HG02852 (cell line): ENCODE data around the gene CDH26.

ENCODE experiments used
- ATAC-seq: cut with Tn5 transposase; IDR thresholded peaks from one replicate; pipeline ENCODE4 v1.9.1; 2021; ENCODE audit warnings: mild to moderate bottlenecking, moderate library complexity; ENCODE audit not compliant: unreplicated experiment

The CDH26 gene

DNA sequence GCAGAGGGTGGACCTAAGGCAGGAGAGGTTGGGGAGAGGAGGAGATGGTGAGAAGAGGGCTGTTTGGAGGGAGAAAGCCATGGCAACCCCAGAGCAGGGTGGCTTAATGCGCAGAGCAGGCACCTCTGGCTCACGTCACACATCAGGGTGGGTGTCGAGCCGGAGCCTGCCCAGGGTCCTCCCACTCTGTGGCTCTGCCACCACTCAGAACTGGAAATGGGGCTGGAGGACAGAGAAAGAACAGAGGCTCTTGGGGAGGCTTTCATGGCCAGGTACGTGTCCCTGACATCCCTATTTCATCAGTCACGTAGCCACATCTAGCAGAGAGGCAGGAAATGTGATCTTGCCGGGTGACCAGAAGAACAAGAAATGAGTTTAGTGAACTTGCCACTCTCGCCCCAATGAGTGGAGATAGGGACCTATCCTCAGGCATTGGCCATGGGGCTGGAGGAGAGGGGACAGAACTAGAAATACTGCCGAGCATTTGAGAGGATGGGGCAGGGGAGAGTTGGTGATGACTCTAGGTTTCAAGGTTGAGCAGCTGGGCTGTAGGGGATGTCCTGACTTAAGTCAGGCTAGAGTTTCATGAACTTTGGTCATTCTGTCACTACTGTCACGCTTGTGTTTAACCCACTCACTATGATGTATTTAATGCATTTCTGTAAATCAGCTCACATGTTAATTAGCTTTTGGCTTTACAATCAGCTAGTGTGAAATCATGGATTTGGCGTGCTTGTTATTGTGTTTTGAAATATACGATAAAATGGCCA is 52.7 kb downstream of the CDH26 start:
- ATAC-seq: no peak

- ATAC-seq: no peak
Measured at GRCh38 chr20:60011512-60012507, 53.6 kb downstream of the CDH26 start.

DNA sequence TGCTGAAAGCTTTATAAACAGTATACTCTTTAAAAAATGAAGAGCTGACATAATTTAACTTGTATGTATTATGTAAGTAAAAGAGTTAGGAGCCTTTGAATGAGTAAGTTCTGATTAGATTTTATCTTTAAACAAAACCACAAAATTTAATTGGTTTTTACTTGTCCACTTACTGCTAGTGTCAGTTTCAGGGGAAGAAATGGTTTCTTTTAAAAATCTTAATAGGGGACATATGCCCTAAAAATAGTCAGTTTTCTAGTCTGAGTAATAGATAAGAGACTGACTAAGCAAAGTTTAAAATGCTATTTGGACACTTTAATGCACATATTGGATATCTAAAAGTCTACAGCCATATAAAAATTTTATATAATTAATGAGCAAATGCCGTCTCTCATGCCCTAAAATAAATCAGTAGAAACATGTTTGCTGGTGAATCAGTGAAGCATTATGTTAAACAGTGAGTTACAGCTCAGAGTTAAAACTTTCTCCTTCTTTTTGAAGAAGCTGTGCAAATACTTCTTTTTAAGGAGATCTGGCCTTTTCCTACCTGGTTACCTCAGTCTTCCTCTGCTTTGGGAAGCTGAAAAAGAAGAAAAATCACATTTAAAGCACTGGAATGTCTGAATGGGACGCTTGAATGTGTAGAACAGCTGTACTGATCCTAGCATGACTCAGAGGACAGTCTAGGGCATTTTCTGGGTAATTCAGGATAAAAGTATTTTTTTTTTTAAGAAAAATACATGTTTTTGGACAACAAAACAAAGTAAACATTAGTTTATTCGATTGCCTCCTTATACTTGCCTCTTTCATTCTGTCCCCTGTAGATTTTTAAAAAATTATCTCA is 55.3 kb downstream of the CDH26 start:
- no peak for ATAC-seq

DNA sequence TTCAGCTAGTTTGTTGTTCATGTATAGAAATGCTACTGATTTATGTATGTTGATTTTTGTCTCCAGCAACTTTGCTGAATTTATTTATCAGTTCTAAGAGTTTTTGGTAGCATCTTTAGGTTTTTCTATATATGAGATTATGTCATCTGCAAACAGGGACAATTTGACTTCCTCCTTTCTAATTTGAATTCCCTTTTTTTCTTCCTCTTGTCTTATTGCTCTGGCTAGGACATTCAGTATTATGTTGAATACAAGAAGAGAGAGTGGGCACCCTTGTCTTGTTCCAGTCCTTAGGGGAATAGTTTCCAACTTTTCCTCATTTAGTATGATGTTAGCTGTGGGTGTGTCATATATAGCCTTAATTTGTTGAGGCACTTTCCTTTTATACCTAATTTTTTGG is 58.2 kb downstream of the CDH26 start:
- no peak for ATAC-seq

- no peak for ATAC-seq
Measured at GRCh38 chr20:60020251-60020650, 62.0 kb downstream of the CDH26 start.

DNA sequence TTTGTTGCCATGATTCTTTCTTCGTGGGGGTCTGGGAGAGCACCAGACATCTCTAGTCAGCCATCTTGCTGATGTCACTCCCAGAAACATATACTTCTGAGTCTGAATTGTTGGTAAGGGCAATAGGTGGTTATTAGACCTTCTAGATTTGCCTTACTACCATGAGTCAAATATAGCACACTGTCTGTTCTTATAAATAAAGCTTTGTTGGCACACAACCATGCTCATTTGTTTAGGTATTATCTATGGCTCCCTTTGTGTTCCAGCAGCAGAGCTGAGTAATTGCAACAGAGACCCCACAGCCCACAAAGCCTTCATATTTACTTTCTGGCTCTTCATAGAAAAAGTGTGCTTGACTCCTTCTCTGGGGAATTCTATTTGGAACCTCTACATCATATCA is 62.9 kb downstream of the CDH26 start:
- ATAC-seq: no peak

DNA sequence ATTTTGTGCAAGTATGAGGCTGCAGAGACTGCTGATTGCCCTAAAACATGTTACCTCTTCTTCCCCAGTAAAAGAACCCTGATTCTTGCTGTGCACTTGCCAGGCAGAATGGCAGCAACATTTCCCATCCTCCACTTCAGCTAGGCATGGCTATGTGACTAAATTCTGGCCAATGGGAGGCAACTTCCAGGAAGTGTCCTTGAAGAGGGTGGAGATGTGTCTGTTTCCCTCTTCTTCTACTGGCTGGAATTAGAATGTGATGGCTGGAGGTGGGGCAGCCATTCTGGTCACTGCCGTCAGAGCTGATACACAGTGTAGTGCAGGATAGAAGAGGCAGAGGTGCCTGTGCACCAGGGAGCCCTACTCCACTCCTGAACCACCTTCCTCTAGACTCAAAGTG is 64.6 kb downstream of the CDH26 start:
- ATAC-seq: no peak

- ATAC-seq: no peak
Measured at GRCh38 chr20:60024245-60024644, 66.0 kb downstream of the CDH26 start.

GRCh38 chr20:60024801-60025200 is 66.6 kb downstream of the CDH26 start:
- no peak for ATAC-seq

GRCh38 chr20:60026010-60026409 is 67.8 kb downstream of the CDH26 start:
- no peak for ATAC-seq

DNA sequence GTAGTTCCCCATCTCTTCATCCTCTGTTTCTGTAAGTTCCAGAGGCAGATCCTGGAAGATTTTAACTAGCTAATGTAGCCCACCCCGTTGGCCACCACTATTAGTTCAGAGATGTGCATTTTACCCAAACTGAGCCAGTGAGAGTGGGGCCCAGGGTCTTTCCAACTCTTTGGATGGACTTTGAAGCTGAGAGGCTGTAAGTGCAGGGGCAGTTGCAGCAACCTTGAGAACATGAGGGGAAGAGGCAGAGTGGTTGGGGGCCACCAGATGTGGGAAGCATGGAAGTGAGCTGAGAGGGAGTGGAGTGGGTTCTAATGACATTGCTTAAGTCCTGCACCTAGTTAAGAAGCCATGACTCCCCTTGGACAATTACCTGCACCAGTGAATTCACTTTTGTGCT is 72.2 kb downstream of the CDH26 start:
- no peak for ATAC-seq

- no peak for ATAC-seq
Measured at GRCh38 chr20:60031107-60031506, 72.9 kb downstream of the CDH26 start.

DNA sequence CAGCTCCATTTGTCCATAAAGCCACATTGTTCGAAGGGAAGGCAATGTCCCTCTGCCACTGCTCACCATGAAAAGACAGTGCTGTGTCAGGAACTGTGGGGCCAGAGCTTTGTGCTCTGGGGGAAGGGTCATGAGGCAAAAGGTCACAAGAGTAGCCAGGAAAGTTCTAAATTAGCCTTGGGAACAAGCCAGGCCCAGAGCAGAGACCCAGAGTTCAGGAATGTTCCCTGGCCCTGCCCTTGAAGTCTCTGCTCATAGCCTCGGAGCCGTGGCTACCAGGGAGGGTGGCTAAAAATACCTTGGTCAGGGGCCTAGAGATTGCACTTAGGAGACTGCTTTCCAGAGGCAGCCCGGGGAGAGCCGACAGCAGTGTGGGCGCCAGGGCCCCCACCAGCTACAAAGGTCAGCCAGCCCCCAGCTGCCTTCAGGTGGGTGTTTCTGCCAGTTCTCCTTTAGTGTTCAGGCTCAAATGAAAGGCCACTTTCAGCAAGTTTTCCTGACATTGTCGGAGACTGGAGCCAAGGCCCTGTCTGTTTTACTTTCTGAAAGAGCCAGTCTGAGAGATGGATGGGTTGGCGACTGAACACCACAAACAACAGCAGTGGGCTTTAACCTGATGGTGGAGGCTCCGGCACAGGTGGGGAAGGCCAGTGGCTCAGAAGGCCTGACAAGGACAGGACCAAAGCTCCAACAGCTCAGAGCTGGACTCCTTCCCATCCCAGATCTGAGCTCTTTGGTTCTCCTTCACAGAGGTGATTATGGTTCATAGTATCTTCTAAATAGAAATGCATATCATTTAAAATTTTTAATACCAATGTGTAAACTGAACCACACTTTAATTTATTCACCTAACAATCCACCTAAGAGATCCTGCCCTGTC is 76.2 kb downstream of the CDH26 start:
- ATAC-seq: no peak

DNA sequence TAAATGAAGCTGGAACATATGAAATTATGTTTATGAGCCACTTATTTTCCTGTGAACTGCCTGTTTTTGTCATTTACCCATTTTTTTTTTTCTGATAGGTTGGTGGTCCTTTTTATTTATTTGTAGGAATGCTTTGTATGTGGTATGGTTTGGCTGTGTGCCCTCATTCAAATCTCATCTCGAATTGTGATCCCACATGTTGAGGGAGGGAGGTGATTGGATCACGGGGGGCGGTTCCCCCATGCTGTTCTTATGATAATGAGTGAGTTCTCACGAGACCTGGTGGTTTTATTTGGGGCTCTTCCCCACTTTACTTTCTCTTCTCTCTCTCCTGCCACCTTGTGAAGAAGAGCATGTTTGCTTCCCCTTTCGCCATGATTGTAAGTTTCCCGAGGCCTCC is 77.3 kb downstream of the CDH26 start:
- no peak for ATAC-seq

GRCh38 chr20:60036346-60036745 is 78.1 kb downstream of the CDH26 start:
- no peak for ATAC-seq

DNA sequence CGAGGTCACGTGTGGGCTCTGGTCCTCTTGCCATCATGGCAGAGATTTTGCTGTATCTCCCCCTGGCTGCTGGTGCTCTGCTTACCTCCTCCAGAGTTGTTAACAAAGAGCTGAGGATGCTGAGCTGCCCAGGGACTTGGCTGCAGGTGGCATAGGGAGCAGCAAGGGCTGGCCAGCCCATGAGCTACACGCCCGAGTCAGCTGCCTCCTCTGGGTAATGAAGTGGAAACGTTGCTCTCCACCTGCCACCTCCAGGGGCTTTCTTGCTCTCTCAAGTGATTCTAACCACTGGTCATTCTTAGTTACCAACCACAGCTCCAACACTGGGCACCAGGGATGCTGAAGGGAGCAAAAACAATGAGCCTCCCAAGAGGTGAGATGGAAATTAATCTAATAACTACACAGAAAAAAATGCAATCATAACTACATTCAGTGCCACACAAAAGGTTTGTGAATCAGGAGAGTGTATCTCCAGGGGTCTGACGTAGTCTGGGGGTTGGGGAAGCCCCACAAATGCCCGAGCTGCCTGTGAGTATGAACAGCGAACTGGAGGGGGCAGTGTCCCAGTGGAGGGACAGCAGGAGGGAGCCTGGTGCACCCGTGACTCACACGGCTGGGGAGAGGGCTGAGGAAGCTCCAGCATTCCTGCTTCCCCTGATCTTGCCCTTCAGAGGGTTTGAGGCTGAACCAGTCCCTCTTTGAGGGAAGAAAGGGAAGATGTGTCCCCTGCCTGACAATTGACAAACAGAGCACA is 78.7 kb downstream of the CDH26 start:
- no peak for ATAC-seq

DNA sequence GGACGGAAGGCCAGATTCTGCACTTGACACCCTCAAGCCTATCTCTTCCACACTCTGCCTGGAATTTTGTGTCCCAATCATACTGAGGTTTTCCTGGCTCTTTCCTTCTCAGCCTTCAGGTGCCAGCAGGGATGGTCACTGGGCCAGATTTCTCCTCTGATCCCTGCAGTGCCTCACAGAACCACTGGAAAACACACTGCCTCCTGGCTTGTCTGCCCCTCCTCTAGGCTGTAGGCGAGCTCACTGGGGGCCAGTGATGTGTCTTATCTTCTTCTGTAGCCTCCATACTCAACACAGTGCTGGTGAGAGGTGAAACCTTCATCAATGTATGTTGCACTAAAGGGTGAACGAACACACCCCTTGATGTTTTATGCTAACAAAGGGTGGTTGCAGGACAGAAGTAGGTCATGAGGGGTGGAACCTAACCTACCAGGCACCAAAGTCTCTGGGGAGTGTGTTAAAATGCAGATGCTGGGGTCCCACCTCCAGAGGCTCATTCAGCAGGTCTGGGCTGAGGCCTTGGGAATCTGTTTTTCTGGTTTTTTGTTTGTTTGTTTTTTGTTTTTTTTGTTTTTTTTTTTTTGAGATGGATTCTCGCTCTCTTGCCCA is 80.3 kb downstream of the CDH26 start:
- ATAC-seq: no peak

GRCh38 chr20:60039526-60039925 is 81.3 kb downstream of the CDH26 start:
- ATAC-seq: no peak
